VCaP (cell line): Measurements from ENCODE around the gene RNF144A.

ENCODE experiments used
- H3K27ac ChIP-seq: fragments of 450-650 bp; 2 replicates; pipeline ENCODE4 v1.5.1; 2017
- TF ChIP-seq, protein P1 (sequence below): fragments of 450-650 bp; conservative IDR thresholded peaks from 2 replicates; pipeline ENCODE4 v1.5.1; 2017; ENCODE audit warnings: mild to moderate bottlenecking, moderate library complexity

RNF144A gene

DNA sequence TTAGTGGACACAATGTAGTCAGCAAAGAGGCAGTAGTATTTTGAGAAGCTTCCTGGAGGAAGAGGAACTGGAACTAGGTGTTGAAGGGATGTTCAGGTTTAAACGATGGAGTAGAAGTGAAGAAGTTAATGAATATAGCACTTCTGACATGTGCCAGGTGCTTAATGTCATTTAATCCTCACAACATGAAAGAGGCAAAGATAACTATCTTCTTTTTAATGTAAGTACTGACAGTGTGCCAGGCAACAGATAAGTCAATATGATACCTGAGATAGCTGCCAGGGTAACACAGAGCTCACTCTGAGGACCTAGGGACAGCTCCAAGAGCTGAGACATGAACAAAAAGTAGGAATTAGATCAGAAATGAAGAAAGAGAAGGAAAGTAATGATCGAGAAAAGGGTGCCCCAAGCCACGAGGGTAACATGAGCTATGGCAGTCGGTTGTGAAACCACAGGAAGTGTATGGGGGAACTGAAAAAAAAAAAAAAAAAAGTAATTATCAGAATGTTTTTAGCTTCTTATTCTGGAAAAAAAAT, 140.7 kb downstream of the RNF144A start:
- no peak overlapping the region for H3K27ac ChIP-seq

DNA sequence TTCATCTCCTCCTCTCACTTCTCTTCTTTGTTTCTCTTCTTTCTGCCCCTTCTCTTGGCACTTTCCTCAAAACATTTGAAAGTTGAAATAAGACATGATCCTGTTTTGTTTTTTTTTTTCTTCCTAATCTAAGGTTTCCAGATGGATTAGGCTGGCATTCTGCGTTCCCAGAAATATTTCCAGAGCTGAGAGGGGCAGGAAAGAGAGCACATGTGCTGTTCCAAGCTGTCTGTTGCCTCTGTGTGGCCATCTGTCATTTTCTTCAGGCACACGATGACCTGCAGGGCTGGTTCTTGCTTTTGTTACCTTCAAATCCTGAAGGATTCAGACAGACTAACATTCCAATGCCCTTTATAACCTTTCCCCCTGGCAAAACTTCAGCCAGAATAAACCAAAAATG, 142.9 kb downstream of the RNF144A start:
- TF ChIP-seq, protein P1, sequence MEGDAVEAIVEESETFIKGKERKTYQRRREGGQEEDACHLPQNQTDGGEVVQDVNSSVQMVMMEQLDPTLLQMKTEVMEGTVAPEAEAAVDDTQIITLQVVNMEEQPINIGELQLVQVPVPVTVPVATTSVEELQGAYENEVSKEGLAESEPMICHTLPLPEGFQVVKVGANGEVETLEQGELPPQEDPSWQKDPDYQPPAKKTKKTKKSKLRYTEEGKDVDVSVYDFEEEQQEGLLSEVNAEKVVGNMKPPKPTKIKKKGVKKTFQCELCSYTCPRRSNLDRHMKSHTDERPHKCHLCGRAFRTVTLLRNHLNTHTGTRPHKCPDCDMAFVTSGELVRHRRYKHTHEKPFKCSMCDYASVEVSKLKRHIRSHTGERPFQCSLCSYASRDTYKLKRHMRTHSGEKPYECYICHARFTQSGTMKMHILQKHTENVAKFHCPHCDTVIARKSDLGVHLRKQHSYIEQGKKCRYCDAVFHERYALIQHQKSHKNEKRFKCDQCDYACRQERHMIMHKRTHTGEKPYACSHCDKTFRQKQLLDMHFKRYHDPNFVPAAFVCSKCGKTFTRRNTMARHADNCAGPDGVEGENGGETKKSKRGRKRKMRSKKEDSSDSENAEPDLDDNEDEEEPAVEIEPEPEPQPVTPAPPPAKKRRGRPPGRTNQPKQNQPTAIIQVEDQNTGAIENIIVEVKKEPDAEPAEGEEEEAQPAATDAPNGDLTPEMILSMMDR = no peak
- H3K27ac ChIP-seq = no peak overlapping the region

More for the DNA sequence above, 140.7 kb downstream of the RNF144A start:
- TF ChIP-seq, protein P1 = no peak

DNA sequence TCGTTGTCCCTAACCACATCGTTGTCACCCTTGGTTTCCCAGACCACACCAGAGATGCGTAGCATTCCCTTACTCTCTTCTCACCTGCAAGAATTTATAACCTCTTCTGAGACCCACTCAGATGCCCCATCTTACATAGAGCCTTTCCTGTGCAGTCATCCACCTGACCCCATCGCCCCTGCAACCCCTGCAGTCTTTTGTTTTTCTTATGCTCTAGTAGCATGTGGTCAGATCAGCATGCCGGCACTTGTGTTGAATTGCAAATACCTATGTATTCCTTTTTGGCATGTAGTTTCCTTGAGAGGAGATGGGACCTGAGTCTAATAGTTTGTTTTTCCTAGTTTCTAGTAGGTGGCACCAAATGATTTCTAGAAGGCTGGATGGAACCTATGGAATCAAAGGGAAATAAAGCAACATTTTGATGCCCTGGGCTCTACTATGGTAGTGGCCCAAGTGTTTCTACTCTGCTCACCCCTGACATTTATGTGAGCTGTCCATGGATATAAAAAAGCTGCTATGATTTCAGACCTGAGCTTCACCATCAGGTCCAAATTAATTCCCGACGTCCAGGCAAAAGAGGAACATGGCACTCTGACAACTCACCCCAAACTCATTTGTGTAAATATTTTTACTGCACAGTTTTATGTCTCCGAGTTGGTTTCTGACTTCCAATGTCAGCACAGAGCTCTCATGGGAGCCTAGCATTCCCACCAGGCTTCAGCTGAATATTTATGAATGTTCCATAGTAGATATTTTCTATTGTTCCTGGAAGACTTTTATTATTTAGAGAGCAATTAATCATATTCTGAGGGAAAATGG, 143.6 kb downstream of the RNF144A start:
- TF ChIP-seq, protein P1 = no peak
- H3K27ac ChIP-seq = no peak overlapping the region

DNA sequence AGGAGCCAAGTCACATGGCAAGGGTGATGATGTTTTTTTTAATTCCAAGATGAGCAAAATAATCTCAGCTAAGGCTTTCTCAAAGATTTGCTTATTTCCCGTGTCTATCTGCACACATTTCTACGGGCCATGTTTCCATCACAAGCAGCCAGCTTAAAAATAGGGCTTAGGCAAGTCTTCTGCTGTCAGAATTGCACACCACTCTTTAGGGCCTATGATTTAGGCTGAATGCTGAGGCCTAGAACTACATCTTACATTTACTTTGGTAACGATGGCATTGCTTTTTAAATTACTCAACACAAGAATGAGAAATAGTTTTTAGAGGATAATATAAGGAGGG, 144.2 kb downstream of the RNF144A start:
- no peak overlapping the region for H3K27ac ChIP-seq
- TF ChIP-seq, protein P1 = no peak

DNA sequence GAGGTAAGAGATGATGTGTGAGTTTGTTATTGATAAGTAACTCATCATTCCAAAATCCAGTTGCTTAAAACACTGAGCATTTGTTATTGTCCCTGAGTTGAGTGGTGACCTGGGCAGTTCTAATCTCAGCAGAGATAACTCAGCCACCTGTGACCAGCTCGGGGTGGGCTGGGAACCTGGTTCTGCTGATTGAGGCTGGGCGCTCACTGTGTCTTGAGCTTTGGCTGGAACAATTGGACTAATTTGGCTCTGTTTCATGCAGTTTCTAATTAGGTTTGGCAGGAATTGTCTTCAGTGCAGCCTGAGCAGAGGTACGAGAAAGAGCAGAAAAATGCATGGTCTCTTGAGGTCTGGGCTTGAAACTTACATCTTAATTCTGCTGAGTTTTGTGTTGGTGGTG, 144.7 kb downstream of the RNF144A start:
- H3K27ac ChIP-seq = no peak overlapping the region
- TF ChIP-seq, protein P1 = no peak

DNA sequence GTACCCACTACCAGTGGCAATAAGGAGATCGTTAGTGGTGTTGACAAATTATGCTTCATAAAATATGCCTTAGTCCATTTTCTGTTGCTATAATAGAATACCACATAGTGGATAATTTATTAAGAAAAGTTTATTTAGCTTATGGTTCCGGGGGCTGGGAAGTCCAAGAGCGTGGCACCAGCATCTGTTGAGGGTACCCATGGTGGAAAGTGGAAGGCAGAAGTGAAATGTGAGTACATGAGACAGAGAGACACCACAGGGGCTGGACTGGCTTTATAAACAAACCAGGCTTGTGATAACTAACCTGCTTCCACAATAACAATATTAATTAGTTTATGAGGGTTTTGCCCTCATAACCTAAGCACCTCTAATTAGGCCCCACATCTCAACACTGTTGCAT, 146.6 kb downstream of the RNF144A start:
- no peak overlapping the region for H3K27ac ChIP-seq
- TF ChIP-seq, protein P1 = no peak

DNA sequence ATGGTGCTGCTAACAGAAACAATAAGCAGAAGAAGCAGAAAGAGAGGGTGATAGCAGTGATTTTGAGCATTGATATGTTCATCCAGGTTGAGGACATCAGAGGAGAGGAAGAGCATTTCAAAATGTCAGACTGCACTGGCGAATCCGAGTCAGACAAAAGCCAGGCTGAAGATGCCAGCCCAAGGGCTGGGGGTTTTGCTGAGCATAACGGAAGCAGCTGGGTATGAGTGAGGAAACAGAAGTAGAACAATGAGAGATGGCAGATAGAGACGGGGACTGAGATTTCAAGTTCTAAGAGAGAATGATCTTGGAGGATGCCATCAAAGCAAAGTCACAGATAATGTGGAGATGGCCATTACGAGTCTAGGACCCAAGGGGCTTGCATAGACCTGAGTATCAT, 151.2 kb downstream of the RNF144A start:
- TF ChIP-seq, protein P1 = no peak
- no peak overlapping the region for H3K27ac ChIP-seq
